AG08396 (cell line): ENCODE data around the gene TMEM151B.

Experiments used
- DNase-seq: peaks from one replicate; pipeline ENCODE4 v3.0.0; 2012; ENCODE audit warnings: low spot score, mixed read lengths

The TMEM151B gene

DNA sequence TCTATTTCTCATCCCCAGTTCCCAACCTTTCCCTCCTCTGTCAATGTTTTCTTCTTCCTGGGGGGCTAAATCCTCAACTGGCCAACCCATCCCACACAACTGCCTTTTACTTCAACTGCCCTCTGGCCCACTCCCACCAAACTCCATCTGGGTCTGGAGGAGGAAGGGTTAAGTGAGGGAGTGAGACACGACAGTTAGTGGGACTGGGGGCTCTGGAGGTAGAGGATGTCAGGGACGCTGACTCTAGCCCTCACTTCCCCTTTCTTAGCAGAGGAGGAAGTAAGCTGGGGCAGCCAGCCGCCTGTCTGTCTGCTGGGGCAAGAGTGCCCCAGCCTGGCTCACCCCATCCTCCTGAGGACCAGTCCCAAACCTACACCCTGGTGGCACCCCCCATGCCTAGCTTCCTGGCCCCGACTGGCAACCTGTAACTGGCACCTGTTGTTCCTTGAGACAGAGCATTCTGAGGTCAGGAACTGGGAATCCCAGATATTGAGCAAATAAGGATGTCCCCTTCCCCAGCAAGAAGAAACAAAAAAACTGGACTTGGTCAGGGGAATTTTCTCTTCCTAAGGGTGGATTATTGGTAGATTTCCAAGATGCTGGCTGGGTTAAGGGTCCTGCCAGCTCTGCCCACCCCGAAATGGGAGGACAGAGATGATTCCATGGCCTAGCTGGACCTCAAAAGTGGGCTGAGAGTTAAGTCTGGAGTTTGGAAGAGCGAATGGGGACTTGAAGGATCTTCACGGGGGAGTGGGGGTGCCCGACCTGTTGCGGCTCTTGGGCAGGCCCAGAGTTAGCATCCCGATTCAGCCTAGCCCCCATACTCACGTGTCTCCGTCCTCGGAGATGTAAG, 5.9 kb upstream of the TMEM151B start:
- no peak for DNase-seq

DNA sequence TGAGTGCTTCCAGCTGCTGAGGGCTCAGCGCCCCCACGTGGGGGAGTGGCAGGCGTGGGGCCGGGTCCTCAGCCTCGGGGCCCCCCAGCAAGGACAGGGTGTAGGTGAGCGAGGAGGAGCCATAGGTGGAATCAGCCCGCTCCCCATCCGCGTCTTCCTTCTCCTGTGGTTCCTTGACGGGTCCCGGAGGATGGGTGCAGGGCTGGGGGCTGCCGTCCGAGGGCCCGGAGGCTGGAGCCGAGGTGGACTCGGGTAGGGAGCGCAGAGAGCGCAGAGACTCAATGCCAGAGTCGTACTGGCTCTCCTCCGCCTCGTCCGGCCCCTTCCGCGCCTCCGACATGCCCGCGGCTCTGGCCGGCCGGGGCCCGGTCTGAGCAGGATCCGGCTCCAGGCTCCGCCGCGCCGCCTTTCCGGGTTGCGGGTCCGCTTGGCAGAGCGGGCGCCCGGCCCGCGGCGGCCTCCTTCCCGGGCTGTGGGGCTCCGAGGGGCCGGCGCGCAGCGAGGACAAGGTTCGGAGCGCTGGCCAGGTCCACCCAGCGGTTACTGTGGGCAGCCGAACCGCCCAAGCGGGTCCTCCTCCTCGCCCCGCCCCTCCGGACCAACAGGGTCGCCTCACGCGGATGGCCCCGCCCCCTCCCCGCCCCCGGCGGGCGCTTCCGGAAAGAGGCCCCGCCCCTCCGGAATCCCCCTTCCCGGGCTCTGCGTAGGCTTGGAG, 5.1 kb upstream of the TMEM151B start, which contains the start of gene NFKBIE:
TSS of gene NFKBIE (minus strand) at position 545 of the 715 bp plus-strand sequence. CDS start at position 340, 205 bp downstream.
- peak; percentile 98 for DNase-seq

DNA sequence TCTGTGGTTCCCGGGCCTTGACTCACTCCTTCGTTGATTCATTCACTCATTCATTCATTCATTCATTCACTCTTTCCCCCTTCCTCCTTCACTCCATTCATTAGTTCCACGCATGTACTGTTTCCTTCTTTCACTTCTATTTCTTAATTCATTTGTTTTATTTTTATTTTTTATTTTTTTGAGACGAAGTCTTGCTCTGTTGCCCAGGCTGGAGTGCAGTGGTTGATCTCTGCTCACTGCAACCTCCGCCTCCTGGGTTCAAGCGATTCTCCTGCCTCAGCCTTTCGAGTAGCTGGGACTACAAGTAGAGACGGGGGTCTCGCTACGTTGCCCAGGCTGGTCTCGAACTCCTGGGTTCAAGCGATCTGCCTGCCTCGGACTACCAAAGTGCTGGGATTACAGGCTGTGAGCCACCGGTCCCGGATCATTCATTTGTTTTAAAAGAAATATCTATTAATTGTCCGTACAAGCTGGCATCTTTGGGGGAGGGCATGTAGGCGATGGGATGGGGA, 4.5 kb upstream of the TMEM151B start:
- DNase-seq = no peak

DNA sequence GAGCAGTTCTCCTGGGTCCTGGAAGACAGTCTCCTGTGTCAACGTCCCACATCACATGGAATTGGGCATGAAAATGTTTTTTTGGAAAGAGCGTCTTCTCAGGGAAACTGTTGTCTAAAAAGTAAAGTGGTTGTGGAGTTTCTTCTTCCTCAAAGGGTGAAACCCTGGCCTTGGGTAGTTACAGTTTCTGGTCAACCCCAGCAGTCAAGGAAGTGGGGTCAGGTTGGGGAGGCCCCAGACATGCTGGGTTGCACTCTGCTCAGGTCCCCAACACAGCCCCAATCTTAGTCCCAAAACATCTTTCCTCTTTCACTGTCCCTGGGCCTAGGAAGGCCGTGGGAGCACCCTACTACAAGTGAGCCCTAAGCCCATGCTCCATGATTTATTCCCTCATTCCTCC, 3.9 kb upstream of the TMEM151B start:
- no peak for DNase-seq

DNA sequence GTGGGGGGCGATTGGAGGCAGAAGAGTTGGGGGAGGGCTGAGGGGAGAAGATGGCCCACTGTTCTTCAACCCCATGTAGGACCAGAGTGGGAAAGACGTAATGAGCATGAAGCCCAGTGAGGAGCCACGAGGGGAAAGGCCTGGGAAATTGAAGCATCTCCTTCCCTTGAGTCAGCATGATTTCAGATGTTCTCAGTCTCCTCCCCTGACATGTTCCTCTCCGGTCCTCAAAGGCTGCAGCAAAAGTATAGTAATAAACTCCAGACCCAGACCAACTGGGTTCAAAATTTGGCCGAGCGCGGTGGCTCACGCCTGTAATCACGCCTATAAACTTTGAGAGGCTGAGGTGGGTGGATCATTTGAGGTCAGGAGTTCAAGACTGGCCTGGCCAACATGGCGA, 3.0 kb upstream of the TMEM151B start:
- no peak for DNase-seq

DNA sequence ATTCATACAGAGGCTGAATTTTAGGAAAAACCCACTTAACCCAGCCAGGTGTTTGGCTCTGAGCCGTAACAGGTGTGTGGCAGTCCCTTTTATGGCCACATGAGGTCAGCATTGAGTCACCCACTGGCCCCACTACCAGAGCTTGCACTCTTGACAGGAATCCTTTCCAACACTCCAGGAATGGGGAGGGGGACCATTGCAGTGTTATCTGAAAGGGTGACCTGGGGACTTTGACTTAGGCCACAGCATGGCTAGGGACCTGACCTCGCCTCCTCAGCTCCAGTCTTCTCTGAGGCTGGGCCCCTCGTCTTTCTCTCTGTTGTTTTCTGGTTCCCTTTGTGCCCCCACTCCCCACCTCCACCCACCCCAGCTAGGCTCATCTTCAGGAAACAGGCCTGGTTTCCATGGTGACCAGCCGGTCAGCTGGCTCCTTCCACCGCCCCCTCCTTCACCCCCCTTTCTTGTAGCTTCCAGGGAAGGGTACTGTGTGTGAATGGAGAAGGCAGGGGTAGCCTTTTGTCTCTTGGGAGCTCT, 2.1 kb upstream of the TMEM151B start:
- DNase-seq = peak; percentile 71

DNA sequence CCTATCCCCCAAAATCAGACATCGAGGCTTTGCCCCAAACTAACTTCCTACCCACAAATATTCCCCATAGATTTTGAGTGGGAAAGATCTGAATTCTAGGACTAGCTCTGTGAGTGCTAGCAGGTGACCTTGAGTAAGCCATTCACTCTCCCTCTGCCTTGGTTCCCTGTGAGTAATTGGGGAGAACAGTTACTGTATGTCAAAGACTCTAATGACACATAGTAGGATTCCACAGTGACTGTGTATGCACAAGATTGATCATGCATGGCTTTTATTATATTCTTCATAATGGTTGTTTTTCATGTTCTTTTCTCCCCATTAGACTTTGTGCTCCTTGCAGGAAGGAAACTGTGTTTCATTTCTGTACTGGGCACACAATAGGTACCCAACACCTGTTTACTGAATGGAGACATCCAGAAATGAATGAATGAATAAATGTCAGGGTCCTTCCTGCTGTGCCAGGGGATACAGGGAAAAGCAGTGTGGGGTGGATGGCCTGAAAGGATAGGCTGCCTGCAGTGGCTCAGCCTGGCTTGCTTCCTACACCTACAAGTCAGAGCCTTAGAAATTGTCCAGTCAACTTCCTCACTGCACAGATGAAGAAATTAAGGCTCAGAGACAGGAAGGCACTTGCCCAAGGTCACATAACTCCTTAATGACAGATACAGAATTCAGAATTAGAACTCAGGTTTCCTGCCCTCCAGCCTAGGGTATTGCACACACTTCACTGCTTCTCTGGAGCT, 901 bp upstream of the TMEM151B start:
- no peak for DNase-seq

DNA sequence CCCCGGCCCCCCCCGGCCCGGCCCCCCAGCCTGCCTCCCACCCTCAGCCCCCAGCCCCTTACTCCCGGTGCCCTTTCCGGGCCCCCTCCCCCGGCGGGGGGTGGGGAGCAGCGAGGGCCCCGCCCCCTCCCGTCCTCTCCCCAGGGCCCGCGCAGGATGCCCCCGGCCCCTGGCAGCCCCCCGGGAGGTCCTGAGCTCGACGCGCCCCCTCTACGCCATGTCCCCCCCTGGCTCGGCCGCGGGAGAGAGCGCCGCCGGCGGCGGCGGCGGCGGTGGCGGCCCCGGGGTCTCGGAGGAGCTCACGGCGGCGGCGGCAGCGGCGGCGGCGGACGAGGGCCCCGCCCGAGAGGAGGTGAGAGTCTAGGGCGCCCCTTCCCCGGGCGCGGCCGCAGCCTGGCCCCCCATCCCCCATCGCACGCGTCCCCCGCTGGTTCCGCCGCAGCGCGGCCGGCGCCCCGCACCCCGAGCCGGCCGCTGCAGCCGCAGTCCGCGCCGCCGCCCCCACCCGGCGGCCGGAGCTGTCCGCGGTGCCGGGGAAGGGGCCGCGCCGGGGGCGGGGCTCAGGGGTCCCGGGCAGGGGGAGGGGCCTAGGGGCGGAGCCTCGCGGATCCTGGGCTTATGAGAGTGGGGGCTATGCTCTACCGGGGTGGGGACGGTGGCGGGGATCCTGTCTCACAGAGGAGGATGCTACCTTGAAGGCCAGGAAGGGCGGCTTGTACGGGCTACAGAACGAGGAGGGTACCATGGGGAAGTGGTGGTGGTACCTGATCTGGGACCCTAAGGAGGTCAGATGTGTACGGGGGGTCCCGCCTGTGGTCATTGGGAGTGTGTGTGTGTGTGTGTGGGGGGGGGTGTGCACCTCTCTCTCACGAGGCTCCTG, 516 bp downstream of the TMEM151B start:
- DNase-seq = no peak

DNA sequence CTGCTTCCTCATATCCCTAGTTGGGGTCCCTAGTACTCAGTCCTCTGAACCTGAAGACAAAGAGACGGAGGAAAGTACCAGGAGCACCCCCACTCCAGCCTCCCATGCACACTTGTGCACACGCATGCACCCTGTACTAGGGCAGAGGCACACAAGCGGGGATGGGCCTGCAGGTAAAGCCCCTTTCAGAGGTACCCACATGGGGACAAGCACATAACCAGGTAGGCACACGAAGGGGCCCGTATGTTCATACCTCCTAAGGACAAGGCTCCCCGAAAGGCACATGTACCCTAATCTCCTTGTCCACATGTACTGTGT, 1.1 kb downstream of the TMEM151B start:
- DNase-seq = no peak

DNA sequence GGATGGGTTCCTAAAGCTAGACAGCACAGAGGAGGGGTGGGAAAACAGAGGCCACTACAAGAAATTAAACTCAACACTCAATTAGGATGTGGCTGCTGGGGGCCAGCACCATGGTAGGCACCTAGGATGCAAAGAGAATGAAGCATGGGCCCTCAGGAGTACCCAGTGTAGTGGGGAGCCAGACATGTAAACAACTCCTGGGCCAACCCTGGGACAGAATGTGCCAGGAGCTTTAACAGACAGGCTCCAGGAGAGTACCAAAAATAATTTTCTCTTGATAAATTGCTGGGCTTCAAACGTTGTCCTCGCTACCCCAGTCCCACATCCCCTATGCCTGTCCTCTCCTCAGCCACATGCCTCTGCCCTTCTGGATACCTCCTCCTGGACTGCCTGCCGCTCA, 1.7 kb downstream of the TMEM151B start:
- no peak for DNase-seq

DNA sequence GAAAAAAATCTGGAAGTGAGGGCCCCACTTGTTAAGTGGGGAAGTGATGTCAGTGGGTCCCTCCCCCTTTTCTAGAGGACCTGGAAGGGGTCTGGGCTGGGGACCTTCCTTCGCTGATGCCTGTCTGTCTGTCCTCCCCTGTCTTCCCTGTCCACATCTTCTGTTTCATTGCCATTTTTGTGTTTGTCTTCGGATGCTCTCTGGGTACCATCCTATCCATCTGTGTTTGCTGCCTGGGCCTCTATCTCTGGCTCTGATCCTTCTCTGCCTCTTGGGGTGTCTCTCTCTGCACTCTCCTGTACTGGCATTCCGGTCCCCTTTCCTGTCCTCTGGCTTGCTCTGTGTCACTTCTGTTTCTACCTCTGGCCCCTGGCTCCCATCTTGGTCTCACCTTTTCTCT, 2.3 kb downstream of the TMEM151B start:
- DNase-seq = no peak

DNA sequence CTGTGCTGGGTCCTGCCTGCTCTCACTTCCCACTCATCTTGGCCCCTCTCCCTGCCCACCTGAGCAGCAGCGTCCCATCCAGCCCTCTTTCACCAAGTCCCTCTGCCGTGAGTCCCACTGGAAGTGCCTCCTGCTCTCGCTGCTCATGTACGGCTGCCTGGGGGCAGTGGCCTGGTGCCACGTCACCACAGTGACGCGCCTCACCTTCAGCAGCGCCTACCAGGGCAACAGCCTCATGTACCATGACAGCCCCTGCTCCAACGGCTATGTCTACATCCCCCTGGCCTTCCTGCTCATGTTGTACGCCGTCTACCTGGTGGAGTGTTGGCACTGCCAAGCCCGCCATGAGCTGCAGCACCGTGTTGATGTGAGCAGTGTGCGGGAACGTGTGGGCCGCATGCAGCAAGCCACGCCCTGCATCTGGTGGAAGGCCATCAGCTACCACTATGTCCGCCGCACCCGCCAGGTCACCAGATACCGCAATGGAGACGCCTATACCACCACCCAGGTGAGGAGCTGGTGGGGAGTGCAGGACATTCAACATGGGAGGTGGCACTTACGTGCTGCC, 2.8 kb downstream of the TMEM151B start:
- DNase-seq = no peak

DNA sequence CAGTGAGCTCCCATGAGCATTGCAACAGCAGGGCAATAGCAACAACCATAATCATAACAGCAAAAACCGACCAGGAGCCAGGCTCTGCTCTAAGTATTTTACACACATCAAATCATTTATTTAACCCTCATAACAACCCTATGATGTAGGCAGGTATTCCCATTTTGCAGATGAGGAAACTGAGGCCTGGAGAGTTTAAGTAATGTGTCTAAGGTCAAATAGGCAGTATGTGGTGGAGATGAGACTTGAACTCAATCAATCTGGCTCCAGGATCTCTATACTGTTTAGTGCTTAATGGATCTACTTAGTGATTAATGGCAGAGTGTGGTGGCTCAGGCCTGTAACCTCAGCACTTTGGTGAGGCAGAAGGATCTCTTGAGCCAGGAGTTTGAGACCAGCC, 3.4 kb downstream of the TMEM151B start:
- no peak for DNase-seq

DNA sequence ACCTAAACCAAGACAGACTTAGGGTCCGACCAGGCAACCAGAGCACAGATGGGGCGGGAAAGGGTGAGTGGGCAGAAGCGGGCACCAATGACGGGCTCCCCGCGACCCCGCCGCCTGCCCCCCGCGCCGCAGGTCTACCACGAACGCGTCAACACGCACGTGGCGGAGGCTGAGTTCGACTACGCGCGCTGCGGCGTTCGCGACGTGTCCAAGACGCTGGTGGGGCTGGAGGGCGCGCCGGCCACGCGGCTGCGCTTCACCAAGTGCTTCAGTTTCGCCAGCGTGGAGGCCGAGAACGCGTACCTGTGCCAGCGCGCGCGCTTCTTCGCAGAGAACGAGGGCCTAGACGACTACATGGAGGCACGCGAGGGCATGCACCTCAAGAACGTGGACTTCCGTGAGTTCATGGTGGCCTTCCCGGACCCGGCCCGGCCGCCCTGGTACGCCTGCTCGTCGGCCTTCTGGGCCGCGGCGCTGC, 5.1 kb downstream of the TMEM151B start:
- no peak for DNase-seq

DNA sequence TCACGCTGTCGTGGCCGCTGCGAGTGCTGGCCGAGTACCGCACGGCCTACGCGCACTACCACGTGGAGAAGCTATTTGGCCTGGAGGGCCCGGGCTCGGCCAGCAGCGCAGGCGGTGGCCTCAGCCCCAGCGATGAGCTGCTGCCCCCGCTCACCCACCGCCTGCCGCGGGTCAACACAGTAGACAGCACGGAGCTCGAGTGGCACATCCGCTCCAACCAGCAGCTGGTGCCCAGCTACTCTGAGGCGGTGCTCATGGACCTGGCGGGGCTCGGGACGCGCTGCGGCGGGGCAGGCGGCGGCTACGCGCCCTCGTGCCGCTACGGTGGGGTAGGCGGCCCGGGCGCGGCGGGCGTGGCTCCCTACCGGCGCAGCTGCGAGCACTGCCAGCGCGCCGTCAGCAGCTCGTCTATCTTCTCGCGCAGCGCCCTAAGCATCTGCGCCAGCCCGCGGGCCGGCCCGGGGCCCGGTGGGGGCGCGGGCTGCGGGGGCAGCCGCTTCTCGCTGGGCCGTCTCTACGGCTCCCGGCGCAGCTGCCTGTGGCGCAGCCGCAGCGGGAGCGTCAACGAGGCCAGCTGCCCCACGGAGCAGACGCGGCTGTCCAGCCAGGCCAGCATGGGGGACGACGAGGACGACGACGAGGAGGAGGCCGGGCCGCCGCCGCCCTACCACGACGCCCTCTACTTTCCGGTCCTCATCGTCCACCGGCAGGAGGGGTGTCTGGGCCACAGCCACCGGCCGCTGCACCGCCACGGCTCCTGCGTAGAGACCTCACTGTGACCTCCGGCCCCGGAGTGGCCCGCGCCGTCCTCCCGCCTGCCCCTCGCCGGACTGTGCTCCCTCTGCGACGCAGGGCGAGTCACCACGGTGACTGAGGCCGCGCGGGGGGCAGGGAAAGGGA, 5.7 kb downstream of the TMEM151B start:
- DNase-seq = peak; percentile 57

DNA sequence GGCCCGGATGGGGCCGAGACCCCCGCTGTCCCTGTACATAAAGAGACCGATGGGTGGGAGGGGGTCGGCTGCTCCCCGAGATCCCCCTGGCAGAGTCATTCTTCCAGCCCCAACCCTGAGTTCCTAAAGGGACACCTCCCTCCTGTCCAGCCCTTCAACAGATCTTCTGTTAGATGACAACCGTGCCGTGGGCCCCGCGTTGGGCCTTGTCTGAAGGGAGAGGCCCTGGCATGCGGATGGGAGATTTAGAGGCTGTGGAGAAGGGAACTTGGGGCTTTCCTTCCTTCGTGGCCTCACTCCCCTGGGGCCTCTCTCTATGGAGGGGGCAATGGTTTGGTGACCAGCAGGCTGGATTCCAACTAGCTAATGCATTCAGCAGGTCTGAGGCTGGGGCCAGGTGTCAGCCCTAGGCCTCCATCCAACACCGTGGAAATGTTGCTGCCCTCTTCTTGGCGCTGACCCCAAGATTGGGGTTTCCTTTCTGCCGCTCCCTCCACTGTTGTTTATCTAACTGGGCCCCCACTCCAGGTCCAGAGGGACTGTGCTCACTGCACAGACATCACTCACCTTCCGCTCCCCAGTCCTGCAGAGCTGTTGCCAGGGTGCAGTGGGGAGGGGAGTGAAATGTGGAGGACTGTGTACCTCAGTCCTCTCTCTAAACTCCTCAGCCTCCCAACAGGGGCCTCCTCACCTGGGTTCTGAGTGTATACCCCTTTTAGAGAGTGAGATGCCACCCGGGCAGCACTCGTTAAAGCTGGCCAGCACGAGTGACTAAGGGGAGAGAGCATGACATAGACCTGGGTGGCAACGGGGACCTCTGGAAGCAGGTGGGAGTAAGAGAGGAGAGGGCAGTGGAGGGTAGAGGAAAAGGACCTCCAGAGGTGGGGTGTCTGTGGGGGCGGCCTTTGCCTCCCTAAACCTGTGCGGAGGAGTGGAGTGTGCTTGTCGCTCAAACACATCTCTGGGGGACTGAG, 6.7 kb downstream of the TMEM151B start:
- DNase-seq = no peak

DNA sequence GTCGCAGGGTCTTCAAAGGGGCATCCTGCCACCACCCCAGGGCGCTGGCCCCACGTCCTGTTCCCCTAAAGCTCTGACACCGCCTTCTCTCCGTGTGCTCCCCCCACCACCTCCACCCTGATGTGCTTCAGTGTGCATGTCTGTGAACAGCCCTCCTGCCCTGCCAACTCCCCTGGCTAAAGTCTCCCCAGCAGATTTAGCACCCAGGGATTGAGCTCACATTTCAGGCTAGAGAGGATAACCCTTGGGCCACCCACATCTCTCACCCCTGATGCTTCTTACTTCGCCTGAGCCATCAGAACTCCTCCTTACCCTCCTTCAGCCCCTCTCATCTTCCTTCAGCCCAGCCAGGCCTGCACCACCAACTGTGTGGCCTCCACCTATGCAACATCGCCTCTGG, 7.5 kb downstream of the TMEM151B start:
- no peak for DNase-seq

DNA sequence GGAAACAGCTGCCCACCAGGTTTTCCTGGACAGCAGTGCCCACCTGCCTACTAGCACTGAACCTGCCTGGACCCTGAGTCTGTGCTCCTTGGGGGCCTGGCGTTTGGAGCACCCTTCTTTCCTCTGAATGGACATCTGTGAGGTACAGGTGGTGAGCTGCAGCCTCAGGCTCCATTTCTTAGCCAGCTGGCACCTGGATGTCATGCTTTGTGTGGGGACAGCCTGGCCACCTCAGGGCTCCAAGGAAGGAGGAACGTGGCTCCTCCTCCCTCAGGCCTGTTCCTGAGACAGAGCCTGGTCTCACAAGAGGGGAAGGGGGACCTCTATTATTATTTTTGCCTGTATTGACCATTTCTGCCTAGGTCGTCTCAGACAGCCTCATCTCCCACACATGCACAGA, 8.1 kb downstream of the TMEM151B start:
- DNase-seq = no peak
